Stimulated activated CD4-positive, alpha-beta T cell treated with anti-CD3 and anti-CD28 coated beads, Interleukin-2, amount 100 ng/mL, for 48 hours (primary cell): ENCODE results near the gene ECEL1.

ENCODE experiments used
- DNase-seq, 2 donors: peaks; one replicate each; pipeline ENCODE4 v3.0.0-alpha.2; 2020

Gene ECEL1

DNA sequence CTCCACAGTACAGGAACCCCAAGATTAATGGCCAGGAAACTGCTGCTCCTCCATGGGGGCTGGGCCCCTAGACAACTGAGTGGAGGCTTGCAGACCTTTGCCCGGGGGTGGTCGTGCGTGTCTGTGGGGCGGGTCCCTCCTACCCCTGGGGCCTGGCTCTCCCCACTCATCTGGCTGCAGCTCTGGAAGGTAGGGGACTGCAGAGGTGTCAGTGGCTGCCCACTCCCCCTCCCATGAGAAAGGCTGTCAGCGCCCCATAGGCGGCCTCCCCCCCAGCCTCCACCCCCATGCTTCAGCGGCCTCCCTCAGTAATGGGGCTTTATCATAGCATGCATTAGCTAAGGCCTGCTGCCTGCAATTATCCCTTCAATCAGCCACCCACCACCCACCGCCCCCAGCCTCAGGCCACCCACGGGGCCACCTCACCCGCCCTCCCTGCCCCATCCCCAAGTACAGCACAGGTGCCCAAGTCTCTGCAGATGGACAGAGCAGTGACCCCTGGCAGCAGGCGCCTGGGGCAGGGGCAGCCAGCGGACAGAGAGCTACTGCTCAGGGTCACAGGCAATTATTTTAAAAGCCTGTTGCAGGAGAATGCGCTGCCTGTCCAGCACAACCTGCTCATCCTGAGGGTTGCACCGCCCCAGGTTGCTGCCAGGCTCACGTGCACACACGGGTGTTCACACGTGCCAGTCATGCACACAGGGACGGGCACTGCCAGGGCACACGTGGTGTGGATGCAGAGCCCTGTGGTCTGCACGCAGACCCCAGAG is 9.1 kb upstream of the ECEL1 start:
- DNase-seq = no peak

DNA sequence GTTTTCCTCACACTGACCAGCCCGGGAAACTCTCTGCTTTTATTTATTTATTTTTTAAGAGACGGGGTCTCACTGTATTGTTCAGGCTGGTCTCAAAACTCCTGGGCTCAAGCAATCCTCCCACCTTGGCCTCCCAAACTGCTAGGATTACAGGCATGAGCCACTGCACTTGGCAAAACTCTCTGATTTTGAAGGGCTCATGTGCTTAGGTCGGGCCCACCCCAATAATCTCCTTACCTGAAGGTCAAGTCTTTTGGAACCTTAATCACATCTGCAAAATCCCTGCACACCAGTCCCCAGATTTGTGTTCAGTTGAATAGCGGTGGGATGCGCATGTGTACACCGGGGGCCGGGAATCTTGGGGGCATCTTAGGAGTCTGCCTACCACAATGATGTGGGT is 7.7 kb upstream of the ECEL1 start:
- no peak for DNase-seq

DNA sequence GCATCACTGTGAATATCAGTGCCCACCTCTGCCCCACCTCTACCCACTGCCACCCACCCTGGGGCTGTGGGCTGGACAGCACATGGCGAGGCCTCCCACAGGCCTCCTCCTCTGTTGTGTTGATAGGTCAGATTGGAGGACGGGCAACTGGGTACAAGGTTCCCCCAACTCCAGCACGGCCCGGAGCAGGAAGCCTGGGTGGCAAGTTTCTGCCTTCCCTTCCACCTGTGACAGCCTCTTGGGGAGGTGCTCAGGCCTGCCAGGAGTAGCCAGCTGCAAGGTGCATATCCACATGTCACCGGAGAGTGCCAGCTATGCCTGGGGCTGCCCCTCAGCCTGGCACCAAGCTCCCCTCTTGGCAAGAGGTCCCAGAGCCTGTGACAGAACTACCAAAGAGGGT is 6.9 kb upstream of the ECEL1 start:
- no peak for DNase-seq

DNA sequence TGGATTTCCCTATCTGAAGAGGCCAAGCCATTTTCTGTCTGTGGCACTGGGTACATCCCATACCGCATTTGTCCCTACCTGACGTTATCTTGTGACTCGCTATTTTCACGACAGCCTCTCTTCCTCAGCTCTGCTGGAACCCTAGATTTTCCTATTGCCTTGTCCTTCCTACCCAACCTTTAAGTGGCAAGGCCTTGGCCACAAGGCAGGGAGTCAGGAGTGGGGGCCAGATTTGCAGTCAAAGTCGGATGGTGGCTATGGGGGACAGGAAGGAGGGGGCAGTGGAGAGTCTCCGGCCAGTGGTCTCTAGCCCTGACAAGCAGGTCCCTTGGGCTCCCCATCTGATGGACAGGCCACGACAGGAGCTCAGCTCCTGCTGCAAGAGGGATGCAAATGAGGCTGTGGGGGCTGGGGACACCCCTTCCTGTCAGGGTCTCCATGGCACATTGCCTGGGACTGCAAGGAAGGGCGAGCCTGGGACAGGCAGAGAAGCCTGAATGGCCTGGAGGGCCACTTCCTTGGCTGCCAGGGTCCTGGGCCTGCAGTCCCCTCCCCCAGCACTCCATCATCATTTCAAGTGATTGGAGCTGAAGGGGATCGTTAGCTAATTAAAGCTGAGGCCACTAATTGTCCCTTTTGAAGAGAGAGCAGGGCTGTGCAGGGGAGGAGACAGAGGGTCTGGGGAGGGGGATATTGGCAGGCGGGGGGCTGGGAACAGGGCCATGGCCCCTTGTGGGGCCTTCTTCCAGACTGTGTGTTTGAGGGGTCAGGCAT is 6.3 kb upstream of the ECEL1 start:
- DNase-seq = no peak

DNA sequence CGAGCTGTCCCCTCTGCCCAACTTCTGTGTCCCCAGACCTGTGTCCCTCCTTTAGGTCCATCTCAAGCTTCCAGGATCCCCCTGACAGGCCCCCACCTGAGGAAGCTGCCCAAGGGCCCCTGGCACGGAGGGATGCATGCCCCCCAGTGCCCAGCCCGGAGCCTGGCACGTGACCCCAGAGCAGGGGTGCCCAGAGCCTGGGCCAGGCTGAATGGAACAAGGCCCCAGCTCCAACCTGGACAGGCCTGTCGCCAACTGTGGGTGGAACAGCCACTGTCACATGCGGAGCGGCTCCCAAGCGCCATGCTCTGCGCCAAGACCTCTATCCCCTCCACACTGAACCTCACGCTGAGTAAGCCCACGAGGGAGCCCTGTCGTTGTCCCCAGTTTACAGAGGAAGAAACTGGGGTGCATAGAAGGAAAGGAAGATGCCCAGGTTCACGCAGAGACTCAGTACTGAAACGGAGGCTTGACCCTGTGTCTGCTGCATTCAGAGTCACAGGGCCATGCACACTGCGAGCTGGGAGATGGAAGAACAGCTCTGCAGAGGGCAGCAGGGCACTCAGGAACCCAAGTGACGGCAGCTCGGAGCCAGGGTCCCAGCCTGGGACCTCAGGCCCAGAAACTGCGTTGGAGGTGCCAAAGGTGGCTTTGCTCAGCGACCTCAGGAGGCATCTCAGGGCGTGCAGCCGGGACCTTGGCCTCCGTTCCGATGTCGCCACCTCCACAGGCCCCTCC is 5.5 kb upstream of the ECEL1 start:
- DNase-seq = no peak

DNA sequence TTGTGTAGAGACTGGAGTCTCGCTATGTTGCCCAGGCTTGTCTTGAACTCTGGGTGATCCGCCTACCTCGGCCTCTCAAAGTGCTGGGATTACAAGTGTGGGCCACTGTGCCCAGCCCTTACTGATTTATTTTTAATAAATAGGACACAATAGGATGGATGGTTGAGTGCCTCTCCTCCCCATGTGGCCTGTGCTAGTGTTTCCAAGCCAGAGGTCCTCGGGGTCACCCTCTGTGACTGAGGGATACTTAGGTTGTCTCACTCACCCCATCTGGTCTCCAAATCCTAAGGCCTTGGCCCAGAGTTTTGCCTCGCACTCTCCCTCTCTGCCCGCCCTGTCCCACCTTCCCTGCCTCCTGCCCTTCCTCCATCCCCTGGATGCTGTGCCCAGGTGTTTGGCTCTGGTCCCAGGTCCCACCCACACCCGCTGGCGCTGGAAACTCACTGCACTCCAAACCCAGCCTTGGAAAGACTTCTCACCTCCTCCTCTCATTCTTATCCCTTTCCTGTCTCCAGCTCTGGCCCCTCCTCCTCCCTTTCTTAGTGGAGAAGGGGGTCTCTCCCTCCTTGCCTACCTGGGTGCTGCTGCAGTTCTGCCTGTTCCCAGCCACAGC is 4.7 kb upstream of the ECEL1 start:
- no peak for DNase-seq

DNA sequence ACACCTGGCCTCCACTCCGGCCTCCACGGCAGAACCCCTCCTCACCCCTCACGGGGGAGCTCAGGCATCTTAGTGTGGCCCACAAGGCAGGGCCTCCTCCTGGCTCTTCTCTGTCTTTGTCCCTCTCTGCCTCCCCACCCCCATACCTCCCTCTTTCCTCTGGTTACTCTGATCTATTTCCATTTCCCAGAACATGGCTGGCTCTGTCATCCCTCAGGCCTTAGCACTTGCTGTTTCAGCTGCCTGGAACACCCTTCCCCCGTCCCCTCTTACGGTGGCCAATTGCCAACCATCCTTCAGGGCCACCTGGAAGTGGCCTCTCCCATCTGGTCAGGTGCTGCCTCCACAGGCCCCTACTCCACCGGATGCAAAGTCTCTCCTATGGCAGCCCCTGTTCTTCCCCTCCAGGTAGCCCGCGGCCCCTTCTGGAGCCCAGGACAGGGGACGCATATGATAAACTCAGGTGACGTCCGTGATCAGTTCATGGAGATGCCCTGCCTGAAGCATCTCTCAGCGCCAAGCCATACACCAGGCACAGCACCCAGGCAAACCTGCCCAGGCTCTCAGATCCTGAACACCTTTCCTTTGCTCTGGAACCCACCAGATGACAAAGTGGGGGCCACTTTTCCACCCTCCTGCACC is 3.6 kb upstream of the ECEL1 start:
- DNase-seq = no peak

DNA sequence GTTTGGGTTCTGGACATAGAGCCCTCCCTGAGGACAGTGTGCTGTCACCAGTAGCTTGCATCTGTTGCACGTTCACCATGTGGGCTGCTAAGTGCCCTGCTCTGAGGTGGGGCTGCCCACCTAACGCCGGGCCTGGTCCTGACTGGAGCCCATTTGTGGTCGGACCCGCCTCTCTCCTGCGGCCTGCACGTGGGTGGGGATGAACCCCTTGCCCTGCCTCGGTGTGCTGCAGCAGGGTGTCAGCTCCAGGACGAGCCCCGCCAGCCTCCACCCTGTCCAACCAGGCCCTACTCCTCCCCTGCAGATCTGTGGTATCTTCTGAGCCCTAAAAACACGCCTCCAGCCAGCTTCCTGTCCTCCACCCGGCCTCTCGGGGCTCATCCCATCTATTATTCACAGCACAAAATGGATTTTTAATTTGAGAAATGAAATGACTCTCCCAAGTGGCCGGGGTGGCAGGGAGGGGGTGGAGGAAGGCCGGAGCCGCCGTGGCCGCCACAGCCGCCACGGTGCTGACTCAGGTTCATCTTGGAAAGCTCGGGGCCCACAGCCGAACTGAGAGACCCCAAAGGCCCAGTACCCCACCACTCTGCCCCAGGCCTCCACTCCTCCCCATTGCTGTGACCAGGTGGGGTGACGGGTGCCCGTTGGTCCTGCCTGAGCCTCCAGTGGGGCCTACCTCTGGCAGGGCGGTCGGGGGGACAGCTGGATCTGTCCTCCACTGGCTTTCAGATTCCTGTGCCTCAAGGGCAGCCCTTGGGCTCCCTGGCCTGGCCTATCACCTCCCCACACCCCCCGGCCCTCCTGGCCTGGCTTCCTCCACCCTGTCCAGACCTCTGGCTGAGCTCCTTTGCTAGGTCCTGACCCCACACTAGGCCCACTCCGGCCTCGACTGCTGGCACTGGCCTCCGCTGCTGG is 2.8 kb upstream of the ECEL1 start:
- no peak for DNase-seq

DNA sequence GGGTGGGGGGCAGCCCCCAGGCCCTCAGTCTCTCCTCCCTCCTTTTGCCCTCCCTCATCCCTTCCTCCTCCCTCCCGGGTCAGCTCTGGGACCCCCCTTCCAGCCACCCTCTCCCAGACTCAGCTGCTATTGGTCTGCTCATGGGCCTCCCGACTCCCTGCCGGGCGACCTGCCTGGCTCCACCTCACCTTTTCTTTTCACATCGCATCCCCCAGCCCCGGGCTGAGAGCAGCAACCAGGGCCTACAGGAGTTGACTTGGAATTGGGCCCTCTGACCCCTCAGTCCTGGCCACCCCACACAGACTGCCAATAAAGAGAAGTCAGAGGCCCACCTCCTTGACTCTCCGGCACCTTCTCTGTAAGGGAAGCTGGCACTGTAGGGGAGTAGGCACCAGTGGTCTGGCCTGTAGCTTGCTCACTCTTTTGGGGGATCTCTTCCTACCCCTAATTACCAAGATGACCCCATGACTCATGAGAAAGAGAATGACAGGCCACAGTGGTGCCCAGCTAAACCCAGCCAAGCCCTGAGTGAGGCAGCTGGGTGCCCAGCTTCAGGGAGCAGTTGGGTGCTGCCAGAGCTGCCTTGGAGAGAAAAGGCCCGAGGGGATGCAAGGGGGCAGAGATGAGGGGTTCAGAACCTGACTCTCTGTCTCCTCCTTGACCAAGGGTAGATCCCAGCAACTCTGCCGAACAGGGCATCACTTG is 2.0 kb upstream of the ECEL1 start:
- DNase-seq = no peak

DNA sequence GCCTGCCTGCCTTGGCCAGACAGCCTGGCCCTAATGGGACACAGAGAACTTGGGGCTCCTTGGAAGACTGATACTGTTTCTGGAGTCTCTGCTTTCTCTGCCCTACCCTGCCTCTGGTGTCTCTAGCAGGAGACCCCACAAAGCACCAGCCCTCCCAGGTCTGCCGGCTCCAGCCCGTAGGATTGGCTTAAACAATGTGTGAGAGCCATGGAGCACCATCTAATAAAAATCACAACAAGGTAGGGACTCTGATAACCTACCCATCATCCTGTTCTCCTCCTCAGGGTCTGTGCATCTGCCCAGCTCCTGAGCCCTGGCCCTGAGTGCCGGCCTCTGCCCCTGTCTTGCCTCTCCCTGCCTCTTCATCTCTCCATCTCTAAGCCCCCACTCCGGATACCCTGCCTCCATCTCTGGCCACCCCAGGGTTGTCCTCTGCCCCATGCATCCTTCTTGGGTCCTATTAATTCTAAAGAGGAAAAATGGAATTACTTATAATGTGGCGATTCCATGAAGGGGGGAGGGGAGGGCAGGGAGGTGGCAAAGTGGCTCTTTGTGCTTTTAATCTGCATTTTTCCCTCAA is 1.2 kb upstream of the ECEL1 start:
- DNase-seq = no peak

DNA sequence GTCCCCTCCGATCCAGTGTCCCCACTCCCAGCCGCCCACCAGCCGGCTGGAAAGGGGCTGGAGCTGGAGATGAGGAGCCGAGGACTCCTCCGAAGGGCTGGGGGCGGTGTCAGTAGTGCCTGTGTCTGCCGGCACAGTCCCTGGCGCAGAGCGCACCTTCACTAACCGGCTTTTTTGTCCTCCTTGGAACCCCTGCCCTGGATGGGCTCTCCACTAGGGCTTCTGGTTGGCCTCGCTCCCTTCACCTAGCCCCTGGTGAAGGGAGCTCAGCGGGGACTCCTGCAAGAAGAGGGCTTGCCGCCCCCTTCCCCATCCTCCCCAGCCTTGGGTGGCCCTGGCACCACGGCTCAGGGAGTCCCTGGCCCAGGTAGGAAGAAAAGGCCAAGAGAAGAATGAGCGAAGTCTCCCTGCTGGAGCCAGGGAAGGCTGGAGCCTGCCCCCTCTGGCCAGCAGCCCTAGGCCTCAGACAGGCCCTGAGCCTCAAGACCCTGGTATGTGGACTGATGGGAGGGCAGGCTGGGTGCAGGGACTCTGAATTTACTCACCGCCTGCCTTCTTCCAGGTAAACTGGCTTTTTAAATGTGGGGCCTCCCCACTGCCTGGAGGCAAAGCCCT is 570 bp upstream of the ECEL1 start:
- DNase-seq = no peak

DNA sequence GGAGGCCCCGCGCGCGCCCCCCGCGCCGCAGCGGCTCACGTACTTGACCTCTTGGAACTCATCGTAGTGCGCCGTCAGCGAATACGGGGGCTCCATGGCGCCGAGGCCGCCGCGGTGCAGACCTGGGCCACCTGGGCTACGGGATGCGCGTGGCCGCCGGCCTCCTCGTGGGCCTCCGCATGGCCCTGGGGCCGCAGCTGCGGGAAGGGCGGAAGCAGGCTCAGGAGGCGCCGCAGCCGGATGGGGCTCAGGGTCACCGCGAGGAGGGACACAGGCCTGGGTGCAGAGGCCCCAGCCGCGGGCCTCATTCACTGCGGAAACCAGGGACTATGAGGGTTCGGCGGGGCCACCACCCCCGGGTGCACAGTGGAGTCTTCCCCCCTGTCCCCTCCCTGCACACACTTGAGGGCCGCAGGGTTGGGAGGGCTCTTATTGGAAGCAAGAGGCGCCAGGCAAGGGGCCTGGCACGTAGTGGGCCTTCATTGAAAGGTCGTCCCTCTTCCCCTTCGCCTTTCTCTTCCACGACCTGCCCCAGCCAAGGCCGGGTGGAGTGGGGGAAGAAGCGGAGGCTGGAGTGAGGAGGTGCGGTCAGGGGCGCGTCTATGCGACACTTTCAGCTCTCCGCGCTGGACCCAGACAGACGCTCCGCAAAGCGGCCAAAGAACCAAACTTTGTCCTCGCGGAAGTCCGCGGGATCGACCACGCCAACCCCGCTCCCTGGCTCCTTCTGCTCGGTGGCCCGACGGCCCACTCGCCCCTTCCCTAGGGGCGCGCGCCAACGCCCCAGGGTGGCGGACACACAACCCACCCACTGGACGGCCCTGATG is 863 bp downstream of the ECEL1 start:
- no peak for DNase-seq

DNA sequence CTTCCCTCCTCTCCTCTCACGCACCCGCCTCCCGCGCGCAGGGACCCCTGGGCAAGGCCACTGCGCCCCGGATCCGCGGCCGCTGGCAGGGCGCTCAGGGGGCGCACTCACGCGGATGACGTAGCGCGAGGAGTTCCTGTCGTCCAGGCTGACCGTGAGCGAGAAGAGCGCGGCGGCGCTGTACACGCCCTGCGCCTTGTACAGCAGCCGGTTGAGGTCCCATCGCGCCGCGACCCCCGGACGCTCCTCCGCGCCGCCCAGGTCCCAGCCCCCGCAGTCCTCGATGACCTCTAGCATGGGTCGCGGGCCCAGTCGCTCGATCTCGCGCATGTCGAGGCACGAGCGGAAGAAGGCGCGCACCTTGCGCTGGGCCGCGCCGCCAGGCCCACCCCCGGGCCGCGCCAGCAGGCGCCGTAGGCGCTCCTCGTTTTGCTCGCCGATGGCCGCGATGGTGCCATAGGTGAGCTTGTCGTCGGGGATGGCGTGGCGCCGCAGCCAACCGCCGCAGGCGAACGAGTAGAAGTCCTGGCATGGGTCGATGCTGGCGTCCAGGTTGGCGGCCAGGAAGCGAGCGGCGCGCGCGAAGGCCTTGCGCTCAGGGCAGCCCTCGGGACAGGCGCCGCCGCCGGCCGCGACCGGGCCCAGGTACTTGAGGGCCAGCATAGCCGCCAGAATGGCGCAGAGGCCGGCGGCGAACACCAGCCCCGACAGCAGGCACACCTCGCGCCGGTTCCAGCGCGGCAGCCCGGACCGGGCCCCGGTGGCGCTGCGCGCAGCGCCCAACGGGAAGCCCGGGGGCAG is 1.7 kb downstream of the ECEL1 start:
- DNase-seq = no peak

DNA sequence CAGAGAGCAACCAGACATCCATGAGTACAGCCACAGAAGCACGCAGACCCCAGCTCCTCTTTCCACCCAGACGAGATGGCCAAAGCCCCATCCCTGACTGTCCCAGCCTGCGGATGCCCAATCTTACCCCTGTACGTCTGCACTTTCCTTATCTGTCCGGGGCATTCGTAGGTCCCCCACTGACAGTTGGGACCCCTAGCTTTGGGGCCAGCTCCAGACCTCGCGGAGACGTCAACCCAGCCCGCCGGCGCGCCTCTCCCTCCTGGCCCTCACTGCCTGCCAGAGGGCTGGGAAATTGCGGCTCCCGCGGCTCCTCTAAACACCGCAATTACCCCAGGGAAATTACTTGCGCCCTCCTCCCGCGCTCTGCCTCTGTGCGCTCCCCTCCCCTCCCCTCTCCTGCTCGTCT is 2.3 kb downstream of the ECEL1 start:
- no peak for DNase-seq

DNA sequence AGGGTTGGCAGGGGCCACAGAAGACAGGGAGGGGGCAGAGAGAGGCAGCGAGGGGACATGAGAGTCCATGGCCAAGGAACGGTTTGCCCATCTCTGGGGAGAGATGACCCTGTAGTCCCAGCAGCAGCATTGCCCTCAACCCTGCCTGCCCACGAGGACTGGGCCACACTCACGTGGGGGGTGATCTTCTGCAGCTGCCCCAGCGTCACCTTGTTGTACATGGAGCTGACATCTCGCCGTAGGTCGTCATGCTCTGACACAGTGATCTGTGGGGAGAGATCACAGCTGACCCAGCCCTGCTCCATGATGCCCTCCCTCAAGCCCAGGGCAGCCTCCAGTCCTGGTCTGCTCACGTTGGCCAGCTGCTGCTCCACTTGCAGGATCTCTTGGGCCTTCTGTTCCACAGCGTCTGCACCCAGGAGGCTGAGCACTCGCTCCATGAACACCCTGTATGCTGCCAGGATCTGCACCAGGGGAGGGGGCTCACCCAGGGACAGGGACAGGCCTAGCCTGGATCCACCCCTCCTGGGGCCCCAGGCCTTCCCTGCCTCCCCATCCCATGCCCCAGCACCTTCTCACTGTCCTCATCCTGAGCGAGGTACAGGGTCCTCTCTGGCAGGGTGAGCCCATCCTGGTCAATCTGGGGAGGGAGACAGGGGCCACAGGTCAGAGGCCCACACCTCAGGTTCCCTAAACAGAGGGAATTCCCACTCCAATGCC is 2.8 kb downstream of the ECEL1 start:
- no peak for DNase-seq

DNA sequence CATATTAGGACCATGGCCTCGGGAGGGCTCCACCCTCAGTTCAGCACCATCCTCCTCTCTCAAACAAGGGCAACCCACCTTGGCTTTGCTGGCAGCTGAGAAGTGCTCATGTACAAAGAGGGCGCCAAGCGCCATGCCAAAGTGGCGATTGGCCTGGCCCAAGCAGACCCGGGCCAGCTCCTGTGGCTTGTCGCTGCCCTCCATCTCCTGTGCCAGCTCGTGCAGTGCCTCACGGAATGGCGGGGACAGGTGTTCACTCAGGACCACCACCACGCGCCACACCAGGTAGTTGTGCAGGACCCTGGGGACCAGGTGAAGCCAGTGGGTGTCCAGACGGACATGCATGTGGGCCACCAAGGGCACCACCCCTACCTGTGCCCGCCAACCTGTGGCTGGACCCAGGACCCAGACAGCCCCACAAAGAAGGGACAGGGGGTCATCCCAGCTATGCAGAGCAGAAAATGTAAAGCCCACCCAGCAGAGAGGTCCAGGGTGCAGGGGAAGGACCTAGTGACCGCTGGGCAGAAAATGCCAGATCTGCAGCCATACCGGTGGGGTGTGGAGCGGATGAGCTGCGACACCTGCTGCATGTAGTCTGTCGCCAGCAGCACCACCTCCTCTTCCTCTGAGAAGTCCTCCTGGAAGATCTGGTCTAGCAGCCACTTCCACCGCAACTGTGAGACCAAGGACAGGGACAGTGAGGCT is 3.6 kb downstream of the ECEL1 start:
- DNase-seq = no peak

DNA sequence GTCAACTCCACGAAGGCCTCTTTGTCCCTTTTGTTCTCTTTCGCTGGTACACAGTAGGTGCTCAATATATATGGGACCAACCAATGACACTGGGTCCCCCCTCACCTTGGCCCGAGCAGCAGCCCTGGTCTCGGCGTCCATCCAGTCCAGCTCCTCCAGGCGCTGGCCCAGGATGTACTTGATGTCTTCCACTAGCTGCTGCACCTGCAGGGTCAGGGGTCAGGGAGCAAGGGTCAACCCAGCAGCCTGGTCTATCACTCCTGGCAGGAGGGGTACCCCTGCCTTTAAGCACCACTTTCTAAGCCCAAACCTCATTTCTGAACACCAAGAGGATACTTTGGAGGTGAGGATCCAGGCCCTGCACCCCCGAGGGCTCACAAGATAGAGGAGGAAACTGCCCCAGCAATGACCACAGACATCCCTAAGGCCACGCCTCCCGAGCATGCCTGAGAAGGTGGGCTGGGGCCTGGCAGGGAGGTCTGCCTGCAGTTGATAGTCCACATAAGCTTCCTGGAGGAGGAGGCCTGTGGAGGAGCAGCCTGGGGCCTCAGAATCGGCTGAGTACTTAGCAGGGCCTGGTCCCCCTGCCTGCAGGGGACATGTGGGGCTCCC is 4.2 kb downstream of the ECEL1 start:
- DNase-seq = no peak
